GM21619 (cell line): ENCODE results near the gene JAK3.

ENCODE experiments used
- ATAC-seq: cut with Tn5 transposase; IDR thresholded peaks from one replicate; pipeline ENCODE4 v1.9.1; 2021; ENCODE audit not compliant: unreplicated experiment

Gene JAK3

GRCh38 chr19:17841810-17842662 lies 5.7 kb downstream of the JAK3 start:
- ATAC-seq = no peak

DNA sequence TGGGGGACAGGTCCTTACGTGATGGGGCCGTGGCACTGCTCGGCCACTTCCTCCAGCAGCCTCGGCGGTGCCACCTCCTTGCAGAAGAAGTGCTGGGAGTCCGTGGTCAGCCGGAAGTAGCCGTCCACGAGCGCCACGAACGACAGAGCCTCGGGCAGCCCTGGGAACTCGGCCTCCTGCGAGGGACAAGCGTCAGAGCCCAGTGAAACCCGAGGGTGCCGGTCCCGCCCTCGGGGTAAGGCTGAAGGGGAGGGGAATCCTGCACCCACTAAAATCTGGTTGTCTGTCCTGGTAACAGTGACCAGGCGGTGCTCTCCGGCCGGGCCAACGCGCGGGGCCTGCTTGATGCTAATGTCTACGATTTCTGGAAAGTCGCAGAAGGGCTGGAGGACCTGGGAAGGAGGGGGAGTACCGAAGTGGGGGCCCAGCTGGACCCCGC lies 6.4 kb downstream of the JAK3 start:
- no peak for ATAC-seq

DNA sequence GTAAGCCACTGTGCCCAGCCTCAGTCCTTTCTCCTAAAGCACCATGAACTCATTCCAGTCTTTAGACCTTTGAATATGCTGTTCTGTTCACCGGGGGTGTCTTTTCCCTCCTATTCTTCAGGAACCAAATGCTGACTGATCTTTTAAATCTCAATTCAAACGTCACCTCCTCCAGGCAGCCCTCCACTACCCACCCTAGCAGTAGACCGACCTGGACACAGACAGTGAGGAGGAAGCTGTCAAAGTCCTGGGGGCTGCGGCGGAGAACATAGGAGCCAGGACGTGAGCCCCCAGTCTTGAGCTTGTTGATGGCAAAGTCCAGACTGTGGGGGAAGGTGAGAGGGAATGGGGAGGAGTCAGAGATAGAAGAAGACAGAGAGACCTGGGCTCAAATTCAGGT lies 7.8 kb downstream of the JAK3 start:
- ATAC-seq = no peak

DNA sequence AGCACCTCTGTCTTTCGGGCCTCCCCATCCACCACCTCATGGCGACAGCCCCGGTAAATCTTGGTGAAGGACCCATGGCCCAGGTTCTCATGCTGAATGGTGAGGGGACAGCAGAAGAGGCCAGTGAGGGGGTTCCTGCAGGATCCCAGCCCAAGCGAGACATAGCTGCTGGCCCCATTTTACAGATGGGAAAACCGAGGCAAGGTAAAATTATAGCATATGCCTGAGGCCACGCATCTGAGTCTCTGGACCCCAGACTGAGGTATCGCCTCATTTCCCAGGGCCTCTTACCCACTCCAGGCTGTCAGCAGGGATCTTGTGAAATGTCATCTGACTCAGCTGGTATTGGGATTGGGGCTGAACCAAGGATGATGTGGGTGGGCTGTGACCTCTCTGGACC lies 9.8 kb downstream of the JAK3 start:
- ATAC-seq = no peak

DNA sequence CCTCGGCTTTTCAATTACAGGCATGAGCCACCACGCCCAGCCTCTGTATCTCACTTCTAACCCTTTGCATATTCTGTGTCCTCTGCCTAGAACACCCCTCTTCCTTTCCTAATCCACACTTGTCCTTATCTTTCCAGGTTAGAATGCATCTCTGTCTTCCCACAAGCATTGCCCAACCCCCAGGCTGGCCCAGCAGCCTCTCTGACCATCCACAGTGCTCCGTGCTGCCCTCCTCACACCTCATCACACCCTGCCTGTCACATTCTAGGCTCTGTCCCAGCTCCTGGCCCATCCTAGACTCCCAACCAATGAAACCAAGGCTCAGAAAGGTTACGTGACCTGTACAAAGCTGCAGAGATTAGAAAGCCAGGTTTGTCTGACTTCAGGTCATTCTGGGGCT lies 11.3 kb downstream of the JAK3 start:
- no peak for ATAC-seq

- no peak for ATAC-seq
Observed at GRCh38 chr19:17835182-17836006, 12.4 kb downstream of the JAK3 start.

- no peak for ATAC-seq
Observed at GRCh38 chr19:17834350-17835181, 13.2 kb downstream of the JAK3 start.

GRCh38 chr19:17832443-17833208 lies 15.2 kb downstream of the JAK3 start:
- no peak for ATAC-seq

DNA sequence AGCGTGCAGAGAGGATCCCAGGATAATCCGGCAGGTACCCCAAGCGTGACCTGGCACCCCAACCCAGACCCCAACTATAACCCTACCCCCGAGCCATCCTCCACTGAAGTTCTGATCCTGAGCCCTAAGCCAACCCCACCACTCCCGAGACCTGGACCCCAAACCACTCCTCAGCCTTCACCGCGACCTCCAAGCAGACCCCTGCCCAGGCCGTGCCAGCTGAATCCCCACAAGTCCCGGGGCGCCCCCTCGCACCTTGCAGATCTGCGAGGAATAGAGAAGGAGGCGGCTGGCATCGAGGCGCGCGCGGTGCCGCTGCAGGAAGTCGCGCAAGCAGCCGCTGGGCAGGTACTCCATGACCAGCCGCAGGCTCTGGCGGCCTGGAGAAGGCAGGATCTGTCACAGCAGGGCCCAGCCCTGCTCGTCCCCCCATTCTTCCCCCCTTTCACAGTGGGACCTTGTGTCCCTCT lies 16.3 kb downstream of the JAK3 start:
- ATAC-seq = no peak

DNA sequence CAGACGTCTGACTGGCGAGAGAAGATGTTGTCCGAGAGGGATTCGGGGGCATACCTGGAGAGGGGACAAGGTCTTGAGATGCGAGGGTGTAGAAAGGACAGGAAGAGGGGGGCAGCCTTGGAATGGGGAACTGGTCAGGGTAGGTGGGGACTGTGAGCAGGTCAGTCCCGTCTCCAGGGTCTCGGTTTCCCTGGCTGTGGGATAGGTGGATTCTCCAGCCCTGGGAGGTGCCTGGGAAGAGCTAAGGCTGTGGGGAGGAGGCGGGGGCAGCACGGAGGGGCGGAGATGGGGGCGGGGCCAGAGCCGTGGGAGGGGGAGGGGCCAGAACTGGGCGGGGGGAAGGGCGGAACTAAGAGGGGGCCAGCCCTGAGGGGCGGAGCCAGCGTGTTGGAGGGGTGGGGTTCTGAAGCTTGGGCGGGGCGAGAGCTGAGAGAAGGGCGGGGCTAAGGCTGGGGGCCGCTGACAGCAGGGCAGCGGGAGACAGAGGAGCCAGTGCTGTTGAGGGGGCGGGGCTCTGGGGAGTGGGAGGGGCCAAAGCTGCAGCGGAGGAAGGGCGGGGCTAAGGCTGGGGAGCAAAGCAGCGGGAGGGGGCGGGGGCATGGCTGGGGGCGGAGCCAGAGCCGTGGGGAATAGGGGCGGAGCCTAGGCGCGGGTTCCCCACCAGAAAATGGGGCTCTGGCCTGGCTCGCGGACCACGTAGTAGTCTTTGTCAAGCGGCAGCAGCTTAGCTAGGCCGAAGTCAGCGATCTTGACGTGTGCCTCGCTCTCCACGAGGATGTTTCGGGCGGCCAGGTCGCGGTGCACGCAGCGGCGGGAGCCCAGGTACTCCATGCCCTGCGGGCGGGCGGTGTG lies 17.0 kb downstream of the JAK3 start:
- no peak for ATAC-seq

GRCh38 chr19:17829855-17830566 lies 17.8 kb downstream of the JAK3 start:
- no peak for ATAC-seq

DNA sequence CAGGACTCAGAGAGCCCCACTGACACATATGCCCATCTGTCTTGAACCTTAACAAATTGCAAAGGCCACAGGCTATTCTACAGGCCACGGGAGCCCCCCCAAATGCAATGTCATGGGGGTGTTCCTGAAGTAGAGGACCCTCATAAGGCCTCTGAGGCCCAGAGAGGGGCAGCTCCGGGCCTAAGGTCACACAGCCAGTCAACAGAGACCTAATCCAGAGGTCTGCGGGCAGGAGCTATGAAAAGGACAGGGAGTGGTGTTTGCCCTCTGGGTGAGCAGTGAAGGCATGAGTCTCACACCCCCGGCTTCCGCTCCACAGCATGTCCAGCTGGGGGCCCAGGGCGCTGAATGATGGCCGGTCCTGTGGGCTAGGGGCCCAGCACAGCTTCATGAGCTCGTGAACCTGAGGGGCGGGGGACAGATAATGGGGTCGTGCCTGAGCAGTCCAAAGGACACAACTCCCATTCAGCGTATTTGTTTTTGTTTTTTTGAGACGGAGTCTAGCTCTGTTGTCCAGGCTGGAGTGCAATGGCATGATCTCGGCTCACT lies 21.2 kb downstream of the JAK3 start:
- ATAC-seq = no peak

GRCh38 chr19:17824339-17824738 lies 23.4 kb downstream of the JAK3 start:
- ATAC-seq = no peak

DNA sequence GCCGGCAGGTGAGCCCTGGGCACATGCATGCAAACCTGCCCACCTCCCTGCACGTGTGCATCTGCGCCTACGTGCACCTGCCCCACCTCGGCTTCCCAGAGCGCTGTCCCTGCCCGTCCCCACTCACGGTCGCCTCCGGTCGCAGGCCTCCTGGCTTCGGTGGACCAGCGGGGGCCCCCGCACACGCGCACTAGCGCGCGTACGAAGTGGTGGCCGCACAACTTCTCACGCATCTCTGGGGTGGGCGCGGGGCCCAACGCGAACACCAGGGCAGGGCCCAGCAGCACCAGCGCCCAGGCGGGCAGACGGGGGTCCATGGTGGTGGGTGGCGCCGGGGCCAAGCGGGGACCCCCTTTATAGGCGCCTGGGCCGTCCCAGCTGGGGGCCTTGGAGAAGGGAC lies 26.6 kb downstream of the JAK3 start, which contains the start of gene INSL3:
Gene INSL3, minus strand, starts transcription at position 330 of the 400 bp plus-strand sequence. Its CDS starts 13 bp downstream, at position 317.
- ATAC-seq = no peak

- ATAC-seq = no peak
Observed at GRCh38 chr19:17817668-17818363, 30.0 kb downstream of the JAK3 start.

- no peak for ATAC-seq
Observed at GRCh38 chr19:17812099-17812498, 35.7 kb downstream of the JAK3 start.

GRCh38 chr19:17811681-17812080 lies 36.1 kb downstream of the JAK3 start:
- no peak for ATAC-seq

DNA sequence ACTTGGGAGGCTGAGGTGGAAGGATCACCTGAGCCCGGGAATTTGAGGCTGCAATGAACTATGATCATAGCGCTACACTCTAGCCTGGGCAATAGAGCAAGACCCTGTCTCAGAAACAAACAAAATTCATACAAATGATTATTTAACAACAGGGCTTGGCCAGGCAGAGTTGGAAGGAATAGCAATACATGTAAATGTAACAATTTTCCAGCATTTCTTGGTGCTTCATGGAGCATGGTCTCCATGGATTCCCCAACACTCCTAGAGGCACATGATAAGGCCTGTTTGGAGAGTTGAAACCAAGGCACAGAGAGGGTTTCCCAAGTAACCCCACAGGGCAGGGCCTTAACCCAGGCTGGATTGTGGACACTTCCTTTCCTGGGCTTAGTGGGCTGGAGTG lies 36.7 kb downstream of the JAK3 start:
- ATAC-seq = no peak
